Vagina (tissue), 2 donors: Measurements from ENCODE around the gene CRY2. TPM values are rescaled to one million over a fixed set of nuclear protein-coding genes. Genes with fewer than 3 reads are reported as not detected.
"Not testable (repeated sequence)": the region's sequence is repeated elsewhere in the genome, so short reads cannot be mapped to it uniquely, and the experiment has no call there.

ENCODE experiments used
- DNase-seq, 2 donors: peaks; one replicate each; pipeline ENCODE4 v3.0.0-alpha.2; 2017; ENCODE audit errors: extremely low spot score in 2 of 2
- H3K27ac ChIP-seq: fragments of 200-600 bp; sonication (generic); one replicate; pipeline ENCODE4 v1.5.1; 2019
- H3K27me3 ChIP-seq: fragments of 200-600 bp; sonication (generic); one replicate; pipeline ENCODE4 v1.5.1; 2019
- H3K36me3 ChIP-seq, 2 donors: fragments of 200-600 bp; sonication (generic); one replicate each; pipeline ENCODE4 v1.5.1; 2017 to 2019
- H3K4me1 ChIP-seq: fragments of 200-600 bp; sonication (generic); one replicate; pipeline ENCODE4 v1.5.1; 2019
- H3K4me3 ChIP-seq, 2 donors: fragments of 200-600 bp; sonication (generic); 1 replicate in 1 of 2; 2 replicates in 1 of 2; pipeline ENCODE4 v1.5.1; 2016 to 2019
- H3K9me3 ChIP-seq: fragments of 200-600 bp; sonication (generic); one replicate; pipeline ENCODE4 v1.5.1; 2019
- CTCF ChIP-seq, 3 experiments: fragments of 450-650 bp in 2 of 3; fragments of 200-600 bp in 1 of 3; sonication (generic) in 1 of 3; IDR thresholded peaks; one replicate each; pipeline ENCODE4 v1.5.1; 2017 to 2019; ENCODE audit warnings: antibody characterized with exemption in 3 of 3, mild to moderate bottlenecking in 2 of 3, moderate library complexity in 2 of 3
- POLR2A ChIP-seq, 2 donors: fragments of 450-650 bp; IDR thresholded peaks; one replicate each; pipeline ENCODE4 v1.6.1; 2017; ENCODE audit warnings: antibody characterized with exemption in 2 of 2, mild to moderate bottlenecking in 2 of 2, moderate library complexity in 2 of 2
- POLR2AphosphoS5 ChIP-seq, 2 donors: sonication (generic); formaldehyde crosslinking; IDR thresholded peaks; one replicate each; pipeline ENCODE4 v1.9.0; 2017; ENCODE audit warnings: antibody characterized with exemption in 2 of 2, mild to moderate bottlenecking in 2 of 2, low read depth in 1 of 2; ENCODE audit not compliant: insufficient read depth in 1 of 2
- intact Hi-C: fragments of 100-400 bp; cut with DNase I; formaldehyde crosslinking; loops from one replicate; pipeline ENCODE4 v1.15.1; 2023
- total RNA-seq: library from RNA; depleted of rRNA; stranded (reverse); fragments of >200 nt; gene quantifications from one replicate; pipeline ENCODE4 v1.2.3, GENCODE V29; 2016

Gene CRY2
- total RNA-seq, 1 donor from 2014 or later: 54.3 TPM

- H3K27me3 ChIP-seq: no peaks in the 10 kb centered on the region
- peaks cover 0 to 7% of the 10 kb centered on the region in 2 donors for H3K36me3 ChIP-seq
- H3K9me3 ChIP-seq: no peaks in the 10 kb centered on the region
- intact Hi-C loops: no loop called here
- DNase-seq: no peak
- no peak overlapping the region for H3K4me3 ChIP-seq
- H3K4me1 ChIP-seq: peaks cover 39% of the 10 kb centered on the region
- H3K27ac ChIP-seq: no peak overlapping the region
- TF ChIP-seq CTCF (IDR thresholded peaks at IDR 0.05): no peak
- no peak for TF ChIP-seq POLR2AphosphoS5 (IDR thresholded peaks at IDR 0.05; ENCODE audit: insufficient read depth in 1 of 2, low read depth in 1 of 2)
- TF ChIP-seq POLR2A (IDR thresholded peaks at IDR 0.05): no peak
These were observed 57.1 kb downstream of the CRY2 start for GRCh38 chr11:45904309-45904915.

DNA sequence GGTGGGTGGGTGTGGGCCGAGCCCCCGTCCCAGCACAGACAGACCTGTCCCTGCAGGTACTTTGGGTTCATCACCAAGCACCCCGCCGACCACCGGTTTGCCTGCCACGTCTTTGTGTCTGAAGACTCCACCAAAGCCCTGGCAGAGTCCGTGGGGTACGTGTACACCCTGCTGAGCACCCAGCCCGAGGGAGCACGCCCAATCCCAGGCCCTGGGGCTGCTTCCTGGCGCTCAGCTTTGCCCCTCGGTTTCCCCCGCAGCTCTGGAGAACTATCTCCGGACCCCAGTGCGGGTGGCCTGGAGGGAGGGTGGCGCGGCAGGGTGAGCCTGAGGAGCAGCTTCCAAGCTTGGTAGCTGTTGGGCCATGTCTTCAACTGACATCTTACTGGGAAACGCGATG lies 57.8 kb downstream of the CRY2 start:
- intact Hi-C loops: no loop called here
- Histone ChIP-seq H3K4me1 (peaks cover 36% of the 10 kb centered on the region), H3K27me3 (no peaks in the 10 kb centered on the region), H3K27ac (no peak overlapping the region), H3K9me3 (no peaks in the 10 kb centered on the region), H3K36me3 (peaks cover 0 to 13% of the 10 kb centered on the region in 2 donors), H3K4me3 (no peak overlapping the region)
- TF ChIP-seq POLR2AphosphoS5 (IDR thresholded peaks at IDR 0.05; ENCODE audit: insufficient read depth in 1 of 2, low read depth in 1 of 2) (no peak), CTCF (IDR thresholded peaks at IDR 0.05) (no peak), POLR2A (IDR thresholded peaks at IDR 0.05) (no peak)
- no peak for DNase-seq

- peaks cover 0 to 13% of the 10 kb centered on the region in 2 donors for H3K36me3 ChIP-seq
- H3K27me3 ChIP-seq, H3K27ac ChIP-seq, intact Hi-C loops, H3K4me3 ChIP-seq, H3K9me3 ChIP-seq, DNase-seq: not testable (repeated sequence)
- H3K4me1 ChIP-seq: peaks cover 33% of the 10 kb centered on the region
These were observed 58.3 kb downstream of the CRY2 start for GRCh38 chr11:45905576-45905975.

DNA sequence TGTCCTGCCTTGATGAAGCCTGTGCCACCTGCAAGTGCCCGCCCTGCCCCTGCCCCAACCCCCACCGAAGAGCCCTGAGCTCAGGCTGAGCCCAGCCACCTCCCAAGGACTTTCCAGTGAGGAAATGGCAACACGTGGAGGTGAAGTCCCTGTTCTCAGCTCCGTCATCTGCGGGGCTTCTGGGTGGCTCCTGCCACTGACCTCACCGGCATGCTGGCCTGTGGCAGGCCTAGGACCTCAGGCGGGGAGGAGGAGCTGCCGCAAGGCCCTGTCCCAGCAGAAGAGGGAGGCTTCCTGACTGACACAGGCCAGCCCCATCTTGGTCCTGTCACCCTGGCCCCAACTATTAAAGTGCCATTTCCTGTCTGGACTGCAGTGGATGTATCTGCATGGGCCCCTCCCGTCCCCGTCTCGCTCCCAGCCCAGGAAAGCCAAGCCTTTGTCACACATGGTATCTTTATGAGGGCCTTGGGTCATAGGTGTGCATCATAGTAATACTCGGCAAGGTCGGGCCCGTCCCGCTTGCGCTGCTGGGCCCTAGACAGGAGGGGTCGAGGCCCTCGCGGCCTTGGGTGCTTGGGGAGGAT lies 58.9 kb downstream of the CRY2 start:
- Histone ChIP-seq H3K9me3 (no peaks in the 10 kb centered on the region), H3K36me3 (peaks cover 0 to 19% of the 10 kb centered on the region in 2 donors), H3K4me1 (peaks cover 27% of the 10 kb centered on the region), H3K4me3 (no peak overlapping the region), H3K27me3 (no peaks in the 10 kb centered on the region), H3K27ac (no peak overlapping the region)
- intact Hi-C loops: no loop called here
- no peak for DNase-seq
- TF ChIP-seq POLR2A (IDR thresholded peaks at IDR 0.05): no peak
- TF ChIP-seq CTCF (IDR thresholded peaks at IDR 0.05): no peak
- TF ChIP-seq POLR2AphosphoS5 (IDR thresholded peaks at IDR 0.05; ENCODE audit: insufficient read depth in 1 of 2, low read depth in 1 of 2): no peak

GRCh38 chr11:45906965-45907611 lies 59.8 kb downstream of the CRY2 start, which contains the start of gene FREY1:
Gene FREY1 (minus strand): TSS chr11:45907271. CDS start chr11:45907245, 26 bp downstream.
- intact Hi-C loops: no loop called here
- no peak for DNase-seq
- peaks cover 0 to 27% of the 10 kb centered on the region in 2 donors for H3K36me3 ChIP-seq
- no peaks in the 10 kb centered on the region for H3K9me3 ChIP-seq
- peaks cover 23% of the 10 kb centered on the region for H3K4me1 ChIP-seq
- no peak within 1 kb of the TSS for H3K4me3 ChIP-seq
- H3K27ac ChIP-seq: no peak within 1 kb of the TSS
- no peaks in the 10 kb centered on the region for H3K27me3 ChIP-seq
- no peak for TF ChIP-seq POLR2A (IDR thresholded peaks at IDR 0.05)
- TF ChIP-seq CTCF (IDR thresholded peaks at IDR 0.05): no peak
- no peak for TF ChIP-seq POLR2AphosphoS5 (IDR thresholded peaks at IDR 0.05; ENCODE audit: insufficient read depth in 1 of 2, low read depth in 1 of 2)
